Calu3 (cell line): ENCODE results near the gene FFAR3. TPM values are rescaled to one million over a fixed set of nuclear protein-coding genes. Genes with fewer than 3 reads are reported as not detected.
"Not testable (repeated sequence)": the region's sequence is repeated elsewhere in the genome, so short reads cannot be mapped to it uniquely, and the experiment has no call there.

Source experiments
- BruUV-seq: library from RNA; stranded (reverse); fragments of 400-500 nt; replicated peaks from 2 replicates; lab custom pipeline; 2021; lab: Mats Ljungman, UMichigan
- CTCF ChIA-PET: fragments of 300-600 bp; sonication (Branson Sonifier 250); formaldehyde crosslinking; loops from one replicate; lab custom pipeline; 2022; ENCODE audit warnings: antibody characterized with exemption; lab: Charles Lee
- DNase-seq: peaks from one replicate; pipeline ENCODE4 v3.0.0; 2022
- H3K27ac Mint-ChIP-seq: one replicate; pipeline ENCODE4 v1.8.0; 2022; ENCODE audit warnings: mixed read lengths; ENCODE audit not compliant: unreplicated experiment
- H3K27me3 Mint-ChIP-seq: one replicate; pipeline ENCODE4 v1.8.0; 2022; ENCODE audit warnings: mixed read lengths; ENCODE audit not compliant: unreplicated experiment
- H3K36me3 Mint-ChIP-seq: one replicate; pipeline ENCODE4 v1.8.0; 2022; ENCODE audit warnings: mild to moderate bottlenecking, moderate library complexity, mixed read lengths; ENCODE audit not compliant: insufficient read depth, unreplicated experiment
- H3K4me1 Mint-ChIP-seq: one replicate; pipeline ENCODE4 v1.8.0; 2022; ENCODE audit warnings: mild to moderate bottlenecking, low read depth, mixed read lengths; ENCODE audit not compliant: unreplicated experiment
- H3K4me3 Mint-ChIP-seq: one replicate; pipeline ENCODE4 v1.8.0; 2022; ENCODE audit warnings: mild to moderate bottlenecking, low read depth, moderate library complexity, mixed read lengths; ENCODE audit not compliant: unreplicated experiment
- H3K9me3 Mint-ChIP-seq: one replicate; pipeline ENCODE4 v1.8.0; 2022; ENCODE audit warnings: low read depth, mixed read lengths; ENCODE audit not compliant: unreplicated experiment
- intact Hi-C: fragments of 100-400 bp; cut with micrococcal nuclease; formaldehyde crosslinking; loops from one replicate; pipeline ENCODE4 v1.10.0; 2022; ENCODE audit not compliant: unreplicated experiment
- total RNA-seq: library from RNA; stranded (reverse); gene quantifications from 2 replicates; pipeline ENCODE4 v1.2.3, GENCODE V29; 2022
- TF ChIP-seq, protein P1 (sequence below): fragments of 200-600 bp; IDR thresholded peaks from one replicate; pipeline ENCODE4 v1.8.0; 2022; ENCODE audit warnings: antibody characterized with exemption; ENCODE audit not compliant: unreplicated experiment

Gene FFAR3
- total RNA-seq, 1 experiment from 2014 or later = not detected

DNA sequence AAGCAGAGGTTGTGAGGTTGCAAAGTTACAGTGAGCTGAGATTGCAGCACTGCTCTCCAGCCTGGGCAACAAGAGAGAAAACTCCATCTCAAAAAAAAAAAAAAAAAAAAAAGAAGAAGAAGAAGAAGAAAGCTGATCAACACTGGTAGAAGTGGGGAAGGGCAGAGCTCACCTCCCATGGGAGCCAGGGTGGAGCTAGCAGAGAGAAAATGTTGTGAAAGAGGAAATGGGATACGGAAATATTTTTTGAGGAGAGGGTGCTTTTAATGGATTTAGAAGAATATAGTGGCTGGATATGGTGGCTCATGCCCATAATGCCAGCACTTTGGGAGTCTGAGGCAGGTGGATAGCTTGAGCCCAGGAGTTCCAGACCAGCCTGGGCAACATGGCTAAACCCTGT lies 19.4 kb downstream of the FFAR3 start:
- Mint-ChIP-seq H3K4me1 (peaks cover 11% of the 10 kb centered on the region), H3K9me3 (peaks cover 3% of the 10 kb centered on the region), H3K27me3 (peaks cover 69% of the 10 kb centered on the region), H3K27ac (no peak overlapping the region), H3K4me3 (no peak overlapping the region), H3K36me3 (no peaks in the 10 kb centered on the region)
- no TSS peak for BruUV-seq
- TF ChIP-seq, protein P1, sequence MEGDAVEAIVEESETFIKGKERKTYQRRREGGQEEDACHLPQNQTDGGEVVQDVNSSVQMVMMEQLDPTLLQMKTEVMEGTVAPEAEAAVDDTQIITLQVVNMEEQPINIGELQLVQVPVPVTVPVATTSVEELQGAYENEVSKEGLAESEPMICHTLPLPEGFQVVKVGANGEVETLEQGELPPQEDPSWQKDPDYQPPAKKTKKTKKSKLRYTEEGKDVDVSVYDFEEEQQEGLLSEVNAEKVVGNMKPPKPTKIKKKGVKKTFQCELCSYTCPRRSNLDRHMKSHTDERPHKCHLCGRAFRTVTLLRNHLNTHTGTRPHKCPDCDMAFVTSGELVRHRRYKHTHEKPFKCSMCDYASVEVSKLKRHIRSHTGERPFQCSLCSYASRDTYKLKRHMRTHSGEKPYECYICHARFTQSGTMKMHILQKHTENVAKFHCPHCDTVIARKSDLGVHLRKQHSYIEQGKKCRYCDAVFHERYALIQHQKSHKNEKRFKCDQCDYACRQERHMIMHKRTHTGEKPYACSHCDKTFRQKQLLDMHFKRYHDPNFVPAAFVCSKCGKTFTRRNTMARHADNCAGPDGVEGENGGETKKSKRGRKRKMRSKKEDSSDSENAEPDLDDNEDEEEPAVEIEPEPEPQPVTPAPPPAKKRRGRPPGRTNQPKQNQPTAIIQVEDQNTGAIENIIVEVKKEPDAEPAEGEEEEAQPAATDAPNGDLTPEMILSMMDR = no peak
- CTCF ChIA-PET = interaction anchor here (1.4 kb wide), 1 partner anchor 12 kb away, joined by 4 read pairs; no protein-coding TSS in a partner anchor
- intact Hi-C loops = no loop called here
- no peak for DNase-seq

DNA sequence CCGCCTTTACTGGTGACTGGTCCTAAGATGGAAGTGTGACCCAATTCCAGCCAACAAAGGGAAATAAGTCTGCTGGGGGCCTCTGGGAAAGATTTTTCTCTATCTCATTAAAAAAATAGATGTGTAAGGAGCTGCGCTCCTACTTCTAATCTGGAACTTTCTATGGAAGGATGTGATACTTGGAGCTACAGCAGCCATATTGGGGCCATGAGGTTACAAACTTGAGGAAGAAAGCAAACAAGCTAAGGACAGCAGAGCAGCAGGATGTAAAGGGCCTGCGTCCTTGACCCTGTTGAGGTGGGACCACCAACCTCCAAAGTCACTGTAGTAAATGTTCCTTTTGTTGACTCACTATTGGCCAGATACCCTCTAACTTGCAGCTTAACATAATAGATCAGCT lies 20.1 kb downstream of the FFAR3 start:
- BruUV-seq = no TSS peak
- peaks cover 11% of the 10 kb centered on the region for H3K4me1 Mint-ChIP-seq
- no peak overlapping the region for H3K27ac Mint-ChIP-seq
- H3K27me3 Mint-ChIP-seq = peaks cover 75% of the 10 kb centered on the region
- no peak for DNase-seq
- H3K36me3 Mint-ChIP-seq = no peaks in the 10 kb centered on the region
- intact Hi-C loops = no loop called here
- TF ChIP-seq, protein P1 = no peak
- no peak overlapping the region for H3K4me3 Mint-ChIP-seq
- peaks cover 6% of the 10 kb centered on the region for H3K9me3 Mint-ChIP-seq
- CTCF ChIA-PET = interaction anchor here (1.4 kb wide), 1 partner anchor 13 kb away, joined by 4 read pairs; no protein-coding TSS in a partner anchor

DNA sequence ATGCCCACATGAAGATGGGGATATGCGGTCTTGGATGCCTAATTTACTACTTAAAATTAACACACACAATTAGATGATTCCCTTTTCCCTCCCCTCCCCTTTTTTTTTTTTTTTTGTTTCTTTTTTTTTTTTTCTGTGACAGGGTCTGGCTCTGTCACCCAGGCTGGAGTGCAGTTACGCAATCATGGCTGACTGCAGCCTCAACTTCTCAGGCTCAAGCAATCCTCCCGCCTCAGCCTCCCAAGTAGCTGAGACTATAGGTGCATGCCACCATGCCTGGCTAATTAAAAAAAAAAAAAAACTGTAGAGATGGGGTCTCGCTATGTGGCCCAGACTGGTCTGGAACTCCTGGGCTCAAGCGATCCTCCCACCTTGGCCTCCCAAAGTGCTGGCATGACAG lies 21.3 kb downstream of the FFAR3 start:
- intact Hi-C loops, H3K4me3 Mint-ChIP-seq, BruUV-seq, H3K36me3 Mint-ChIP-seq, H3K27ac Mint-ChIP-seq, H3K9me3 Mint-ChIP-seq, DNase-seq, CTCF ChIA-PET: not testable (repeated sequence)
- peaks cover 65% of the 10 kb centered on the region for H3K27me3 Mint-ChIP-seq
- peaks cover 11% of the 10 kb centered on the region for H3K4me1 Mint-ChIP-seq

DNA sequence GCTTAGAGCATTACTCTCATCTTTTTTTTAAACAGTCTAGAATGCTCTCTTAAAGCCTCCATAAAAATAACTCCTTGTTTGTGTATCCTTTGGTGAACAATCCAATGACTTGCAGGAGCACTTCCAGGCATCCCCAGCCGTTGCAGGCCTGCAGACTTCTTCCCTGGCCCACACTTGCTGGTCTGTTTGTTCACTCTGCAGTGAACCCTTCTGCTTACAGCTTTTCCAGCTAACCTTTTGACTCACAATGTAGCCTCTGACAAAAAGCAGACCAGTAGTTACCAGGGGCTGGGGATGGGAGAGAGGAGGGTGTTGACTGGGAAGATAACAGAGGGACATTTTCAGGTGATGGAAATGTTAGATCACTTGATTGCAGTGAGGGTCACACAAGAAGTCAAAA lies 21.7 kb downstream of the FFAR3 start:
- Mint-ChIP-seq H3K27ac (no peak overlapping the region), H3K4me3 (no peak overlapping the region), H3K4me1 (peaks cover 7% of the 10 kb centered on the region), H3K36me3 (no peaks in the 10 kb centered on the region), H3K27me3 (peaks cover 60% of the 10 kb centered on the region), H3K9me3 (peaks cover 9% of the 10 kb centered on the region)
- CTCF ChIA-PET = no interaction called here
- DNase-seq = no peak
- intact Hi-C loops = no loop called here
- TF ChIP-seq, protein P1 = no peak
- BruUV-seq = no TSS peak

DNA sequence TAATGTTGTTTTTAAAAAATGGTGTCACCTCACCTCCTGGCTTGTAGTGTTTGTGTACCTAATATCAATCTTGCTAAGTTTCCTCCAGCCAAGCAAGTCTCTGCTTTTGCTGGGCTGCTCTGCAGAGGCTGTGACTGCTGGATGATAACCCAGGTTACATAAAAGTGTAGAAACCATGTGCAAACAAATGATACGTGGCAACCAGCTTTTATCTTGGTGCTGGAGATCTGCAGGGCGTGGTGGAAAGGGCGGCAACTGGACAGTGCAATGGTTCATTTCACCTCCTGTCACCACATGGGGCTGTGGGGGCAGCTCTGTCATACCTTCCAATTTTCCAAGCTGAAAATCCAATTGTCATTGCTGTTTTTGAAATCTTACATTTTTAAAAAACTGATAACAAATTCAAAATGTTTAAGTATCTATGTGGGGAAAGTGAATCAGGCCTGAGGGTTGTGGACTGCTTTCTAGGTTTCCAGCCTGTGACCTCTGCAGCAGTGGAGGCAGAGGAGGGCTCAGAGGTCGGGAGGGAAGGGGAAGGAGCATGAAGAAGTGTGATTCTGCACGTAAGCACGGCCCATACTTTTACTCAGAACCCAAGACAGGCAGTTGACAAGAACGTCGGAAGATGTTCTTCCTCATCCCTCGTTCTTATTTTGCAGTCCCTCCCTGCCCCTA lies 22.3 kb downstream of the FFAR3 start:
- CTCF ChIA-PET = no interaction called here
- no TSS peak for BruUV-seq
- Mint-ChIP-seq H3K36me3 (no peaks in the 10 kb centered on the region), H3K4me3 (no peak overlapping the region), H3K4me1 (peaks cover 1% of the 10 kb centered on the region), H3K27ac (no peak overlapping the region), H3K27me3 (peaks cover 54% of the 10 kb centered on the region), H3K9me3 (peaks cover 6% of the 10 kb centered on the region)
- intact Hi-C loops = no loop called here
- TF ChIP-seq, protein P1 = no peak
- DNase-seq = no peak
